ENCODE results near the gene OR4A5.
"Not testable (repeated sequence)": the region's sequence is repeated elsewhere in the genome, so short reads cannot be mapped to it uniquely, and the experiment has no call there.

The OR4A5 gene

GRCh38 chr11:54706532-54706931 is at the start of gene OR4A5:
OR4A5 (plus strand) TSS chr11:54706832; CDS start chr11:54706885, 53 bp downstream.
- DNase-seq = not testable (repeated sequence)

GRCh38 chr11:54720094-54720493 is 13.5 kb downstream of the OR4A5 start:
- not testable (repeated sequence) for DNase-seq

Data from NCI-H2171 treated with DMSO at 0.1 percent for 48 hours (cell line).